Measurements from ENCODE around the gene LCE3E.
"Not testable (repeated sequence)": the region's sequence is repeated elsewhere in the genome, so short reads cannot be mapped to it uniquely, and the experiment has no call there.

The LCE3E gene

DNA sequence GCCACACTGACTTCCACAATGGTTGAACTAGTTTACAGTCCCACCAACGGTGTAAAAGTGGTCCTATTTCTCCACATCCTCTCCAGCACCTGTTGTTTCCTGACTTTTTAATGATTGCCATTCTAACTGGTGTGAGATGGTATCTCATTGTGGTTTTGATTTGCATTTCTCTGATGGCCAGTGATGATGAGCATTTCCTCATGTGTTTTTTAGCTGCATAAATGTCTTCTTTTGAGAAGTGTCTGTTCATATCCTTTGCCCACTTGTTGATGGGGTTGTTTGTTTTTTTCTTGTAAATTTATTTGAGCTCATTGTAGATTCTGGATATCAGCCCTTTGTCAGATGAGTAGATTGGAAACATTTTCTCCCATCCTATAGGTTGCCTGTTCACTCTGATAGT lies 18.2 kb downstream of the LCE3E start:
- TF ChIP-seq SCRT1 (tag by site-specific recombination; IDR thresholded peaks at IDR 0.05; ENCODE audit: borderline replicate concordance) = peak; percentile 62
- peak; percentile 69 for TF ChIP-seq SCRT2 (tag by site-specific recombination; IDR thresholded peaks at IDR 0.05)
- CTCF ChIA-PET = interaction anchor here (1.3 kb wide), 1 partner anchor 12 kb away, joined by 3 read pairs; no protein-coding TSS in a partner anchor
- H3K27ac ChIP-seq (ENCODE audit: extremely low read depth, low read depth, low read length); POLR2A ChIA-PET; H3K9me3 ChIP-seq (ENCODE audit: control insufficient read depth, insufficient read depth, low read depth, low read length); H3K4me1 ChIP-seq (ENCODE audit: control insufficient read depth, insufficient read depth, low read length); H3K36me3 ChIP-seq (ENCODE audit: control insufficient read depth in 2 of 2, insufficient read depth in 1 of 2, low read length in 2 of 2); H3K4me3 ChIP-seq (ENCODE audit: low read depth, low read length): not testable (repeated sequence)

DNA sequence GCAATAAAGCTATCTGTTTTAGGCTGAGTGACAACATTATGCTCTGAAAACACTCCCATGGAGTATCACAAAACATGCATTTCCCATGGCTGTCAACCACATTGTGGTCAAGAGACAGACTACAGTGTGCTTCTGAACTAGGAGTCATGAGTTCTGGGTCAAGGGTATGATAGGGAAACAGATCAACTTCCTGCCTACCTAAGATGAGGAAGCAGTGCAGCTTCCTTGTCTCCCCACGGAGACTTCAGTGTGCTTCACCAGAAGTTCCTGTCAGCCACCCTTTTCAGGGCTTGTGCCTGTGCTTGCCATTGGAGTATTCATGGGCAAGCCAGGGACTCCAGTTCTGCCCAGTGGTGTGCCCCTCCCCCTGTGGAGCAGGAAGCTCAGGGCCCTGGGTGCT lies 19.9 kb downstream of the LCE3E start:
- H3K9me3 ChIP-seq (ENCODE audit: control insufficient read depth, insufficient read depth, low read depth, low read length) = no peaks in the 10 kb centered on the region
- CTCF ChIA-PET = interaction anchor here (0.7 kb wide), 1 partner anchor 13 kb away, joined by 3 read pairs; no protein-coding TSS in a partner anchor

GRCh38 chr1:152543820-152544219 lies 22.8 kb downstream of the LCE3E start:
- ChIA-PET POLR2A (no interaction called here), CTCF (interaction anchor here (1.0 to 1.5 kb wide), 4 partner anchors 9 to 196 kb away, joined by 3 to 8 read pairs (median 4); no protein-coding TSS in a partner anchor)
- Histone ChIP-seq H3K9me3 (ENCODE audit: control insufficient read depth, insufficient read depth, low read depth, low read length) (no peaks in the 10 kb centered on the region), H3K4me3 (ENCODE audit: low read depth, low read length) (no peak overlapping the region), H3K27ac (ENCODE audit: extremely low read depth, low read depth, low read length) (no peak overlapping the region), H3K36me3 (ENCODE audit: control insufficient read depth in 2 of 2, insufficient read depth in 1 of 2, low read length in 2 of 2) (no peaks in the 10 kb centered on the region), H3K4me1 (ENCODE audit: control insufficient read depth, insufficient read depth, low read length) (no peaks in the 10 kb centered on the region)
- TF ChIP-seq ZNF148 (tag by site-specific recombination; IDR thresholded peaks at IDR 0.05; ENCODE audit: borderline replicate concordance) (no peak), ZSCAN23 (tag by site-specific recombination; IDR thresholded peaks at IDR 0.05) (no peak), SCRT2 (tag by site-specific recombination; IDR thresholded peaks at IDR 0.05) (peak; percentile 30; the same call in 1 of the 2 replicates), TCF7L2 (IDR thresholded peaks at IDR 0.05; ENCODE audit: borderline replicate concordance, low read depth, low read length) (peak; percentile 29; the same call in 1 of the 2 replicates)
- TF ChIP-seq, protein P1, sequence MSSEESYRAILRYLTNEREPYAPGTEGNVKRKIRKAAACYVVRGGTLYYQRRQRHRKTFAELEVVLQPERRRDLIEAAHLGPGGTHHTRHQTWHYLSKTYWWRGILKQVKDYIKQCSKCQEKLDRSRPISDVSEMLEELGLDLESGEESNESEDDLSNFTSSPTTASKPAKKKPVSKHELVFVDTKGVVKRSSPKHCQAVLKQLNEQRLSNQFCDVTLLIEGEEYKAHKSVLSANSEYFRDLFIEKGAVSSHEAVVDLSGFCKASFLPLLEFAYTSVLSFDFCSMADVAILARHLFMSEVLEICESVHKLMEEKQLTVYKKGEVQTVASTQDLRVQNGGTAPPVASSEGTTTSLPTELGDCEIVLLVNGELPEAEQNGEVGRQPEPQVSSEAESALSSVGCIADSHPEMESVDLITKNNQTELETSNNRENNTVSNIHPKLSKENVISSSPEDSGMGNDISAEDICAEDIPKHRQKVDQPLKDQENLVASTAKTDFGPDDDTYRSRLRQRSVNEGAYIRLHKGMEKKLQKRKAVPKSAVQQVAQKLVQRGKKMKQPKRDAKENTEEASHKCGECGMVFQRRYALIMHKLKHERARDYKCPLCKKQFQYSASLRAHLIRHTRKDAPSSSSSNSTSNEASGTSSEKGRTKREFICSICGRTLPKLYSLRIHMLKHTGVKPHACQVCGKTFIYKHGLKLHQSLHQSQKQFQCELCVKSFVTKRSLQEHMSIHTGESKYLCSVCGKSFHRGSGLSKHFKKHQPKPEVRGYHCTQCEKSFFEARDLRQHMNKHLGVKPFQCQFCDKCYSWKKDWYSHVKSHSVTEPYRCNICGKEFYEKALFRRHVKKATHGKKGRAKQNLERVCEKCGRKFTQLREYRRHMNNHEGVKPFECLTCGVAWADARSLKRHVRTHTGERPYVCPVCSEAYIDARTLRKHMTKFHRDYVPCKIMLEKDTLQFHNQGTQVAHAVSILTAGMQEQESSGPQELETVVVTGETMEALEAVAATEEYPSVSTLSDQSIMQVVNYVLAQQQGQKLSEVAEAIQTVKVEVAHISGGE (tag by site-specific recombination; conservative IDR thresholded peaks at IDR 0.05; ENCODE audit: low read depth) = no peak

More for the DNA sequence above, 19.9 kb downstream of the LCE3E start:
- Histone ChIP-seq H3K27ac (ENCODE audit: extremely low read depth, low read depth, low read length) (no peak overlapping the region), H3K36me3 (ENCODE audit: control insufficient read depth in 2 of 2, insufficient read depth in 1 of 2, low read length in 2 of 2) (no peaks in the 10 kb centered on the region), H3K4me3 (ENCODE audit: low read depth, low read length) (no peak overlapping the region), H3K4me1 (ENCODE audit: control insufficient read depth, insufficient read depth, low read length) (no peaks in the 10 kb centered on the region)
- POLR2A ChIA-PET = no interaction called here
- no peak for TF ChIP-seq ZNF501 (tag by site-specific recombination; IDR thresholded peaks at IDR 0.05)
- no peak for TF ChIP-seq ZNF121 (tag by site-specific recombination; IDR thresholded peaks at IDR 0.05)
- TF ChIP-seq, protein P2, sequence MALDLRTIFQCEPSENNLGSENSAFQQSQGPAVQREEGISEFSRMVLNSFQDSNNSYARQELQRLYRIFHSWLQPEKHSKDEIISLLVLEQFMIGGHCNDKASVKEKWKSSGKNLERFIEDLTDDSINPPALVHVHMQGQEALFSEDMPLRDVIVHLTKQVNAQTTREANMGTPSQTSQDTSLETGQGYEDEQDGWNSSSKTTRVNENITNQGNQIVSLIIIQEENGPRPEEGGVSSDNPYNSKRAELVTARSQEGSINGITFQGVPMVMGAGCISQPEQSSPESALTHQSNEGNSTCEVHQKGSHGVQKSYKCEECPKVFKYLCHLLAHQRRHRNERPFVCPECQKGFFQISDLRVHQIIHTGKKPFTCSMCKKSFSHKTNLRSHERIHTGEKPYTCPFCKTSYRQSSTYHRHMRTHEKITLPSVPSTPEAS (tag by site-specific recombination; IDR thresholded peaks at IDR 0.05) = no peak
- TF ChIP-seq ZNF580 (tag by site-specific recombination; IDR thresholded peaks at IDR 0.05) = no peak
- TF ChIP-seq, protein P3, sequence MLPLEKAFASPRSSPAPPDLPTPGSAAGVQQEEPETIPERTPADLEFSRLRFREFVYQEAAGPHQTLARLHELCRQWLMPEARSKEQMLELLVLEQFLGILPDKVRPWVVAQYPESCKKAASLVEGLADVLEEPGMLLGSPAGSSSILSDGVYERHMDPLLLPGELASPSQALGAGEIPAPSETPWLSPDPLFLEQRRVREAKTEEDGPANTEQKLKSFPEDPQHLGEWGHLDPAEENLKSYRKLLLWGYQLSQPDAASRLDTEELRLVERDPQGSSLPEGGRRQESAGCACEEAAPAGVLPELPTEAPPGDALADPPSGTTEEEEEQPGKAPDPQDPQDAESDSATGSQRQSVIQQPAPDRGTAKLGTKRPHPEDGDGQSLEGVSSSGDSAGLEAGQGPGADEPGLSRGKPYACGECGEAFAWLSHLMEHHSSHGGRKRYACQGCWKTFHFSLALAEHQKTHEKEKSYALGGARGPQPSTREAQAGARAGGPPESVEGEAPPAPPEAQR (tag by site-specific recombination; IDR thresholded peaks at IDR 0.05) = no peak
- TF ChIP-seq ZNF555 (tag by site-specific recombination; conservative IDR thresholded peaks at IDR 0.05) = no peak
- no peak for TF ChIP-seq ZNF610 (tag by site-specific recombination; IDR thresholded peaks at IDR 0.05; ENCODE audit: borderline replicate concordance)
- TF ChIP-seq ZNF221 (tag by site-specific recombination; IDR thresholded peaks at IDR 0.05; ENCODE audit: borderline replicate concordance) = no peak
- TF ChIP-seq KLF8 (tag by site-specific recombination; IDR thresholded peaks at IDR 0.05) = no peak
- TF ChIP-seq ZNF629 (tag by site-specific recombination; IDR thresholded peaks at IDR 0.05) = no peak
- no peak for TF ChIP-seq ZBTB17 (tag by site-specific recombination; IDR thresholded peaks at IDR 0.05)
- TF ChIP-seq ZNF175 (tag by site-specific recombination; IDR thresholded peaks at IDR 0.05) = no peak
- TF ChIP-seq, protein P4, sequence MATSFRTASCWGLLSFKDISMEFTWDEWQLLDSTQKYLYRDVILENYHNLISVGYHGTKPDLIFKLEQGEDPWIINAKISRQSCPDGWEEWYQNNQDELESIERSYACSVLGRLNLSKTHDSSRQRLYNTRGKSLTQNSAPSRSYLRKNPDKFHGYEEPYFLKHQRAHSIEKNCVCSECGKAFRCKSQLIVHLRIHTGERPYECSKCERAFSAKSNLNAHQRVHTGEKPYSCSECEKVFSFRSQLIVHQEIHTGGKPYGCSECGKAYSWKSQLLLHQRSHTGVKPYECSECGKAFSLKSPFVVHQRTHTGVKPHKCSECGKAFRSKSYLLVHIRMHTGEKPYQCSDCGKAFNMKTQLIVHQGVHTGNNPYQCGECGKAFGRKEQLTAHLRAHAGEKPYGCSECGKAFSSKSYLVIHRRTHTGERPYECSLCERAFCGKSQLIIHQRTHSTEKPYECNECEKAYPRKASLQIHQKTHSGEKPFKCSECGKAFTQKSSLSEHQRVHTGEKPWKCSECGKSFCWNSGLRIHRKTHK (tag by site-specific recombination; IDR thresholded peaks at IDR 0.05) = no peak
- no peak for TF ChIP-seq ZNF239 (tag by site-specific recombination; IDR thresholded peaks at IDR 0.05)
- no peak for TF ChIP-seq ZNF639 (tag by site-specific recombination; IDR thresholded peaks at IDR 0.05)
- no peak for TF ChIP-seq FEZF1 (tag by site-specific recombination; IDR thresholded peaks at IDR 0.05)
- no peak for TF ChIP-seq ZFP41 (tag by site-specific recombination; IDR thresholded peaks at IDR 0.05; ENCODE audit: borderline replicate concordance)

All from HEK293 (cell line).